ENCODE data around the gene AHI1.
"Not testable (repeated sequence)": the region's sequence is repeated elsewhere in the genome, so short reads cannot be mapped to it uniquely, and the experiment has no call there.

Gene AHI1

GRCh38 chr6:135505648-135506047 is 8.1 kb upstream of the AHI1 start:
- DNase-seq (ENCODE audit: low read depth in 2 of 2), result no peak

GRCh38 chr6:135505222-135505621 is 7.7 kb upstream of the AHI1 start:
- no peak for DNase-seq (ENCODE audit: low read depth in 2 of 2)

- no peak for DNase-seq (ENCODE audit: low read depth in 2 of 2)
These were observed 7.2 kb upstream of the AHI1 start for GRCh38 chr6:135504734-135505133.

GRCh38 chr6:135503703-135504475 is 6.3 kb upstream of the AHI1 start:
- no peak for DNase-seq (ENCODE audit: low read depth in 2 of 2)

GRCh38 chr6:135499441-135500340 is 2.2 kb upstream of the AHI1 start:
- no peak for DNase-seq (ENCODE audit: low read depth in 2 of 2)

- DNase-seq (ENCODE audit: low read depth in 2 of 2), result peak; percentile 65 to 69
These were observed 773 bp upstream of the AHI1 start for GRCh38 chr6:135498185-135498841.

GRCh38 chr6:135496800-135497411 is 634 bp downstream of the AHI1 start:
- DNase-seq (ENCODE audit: low read depth in 2 of 2), result no peak

GRCh38 chr6:135493218-135493961 is 4.2 kb downstream of the AHI1 start:
- DNase-seq (ENCODE audit: low read depth in 2 of 2), result no peak

GRCh38 chr6:135490381-135490780 is 7.2 kb downstream of the AHI1 start:
- no peak for DNase-seq (ENCODE audit: low read depth in 2 of 2)

- peak; percentile 48 to 50 for DNase-seq (ENCODE audit: low read depth in 2 of 2)
These were observed 9.5 kb downstream of the AHI1 start for GRCh38 chr6:135488023-135488422.

GRCh38 chr6:135483903-135484302 is 13.6 kb downstream of the AHI1 start:
- not testable (repeated sequence) for DNase-seq (ENCODE audit: low read depth in 2 of 2)

GRCh38 chr6:135481783-135482369 is 15.7 kb downstream of the AHI1 start:
- DNase-seq (ENCODE audit: low read depth in 2 of 2), result no peak

- DNase-seq (ENCODE audit: low read depth in 2 of 2), result no peak
These were observed 17.9 kb downstream of the AHI1 start for GRCh38 chr6:135479601-135480000.

GRCh38 chr6:135478626-135479025 is 18.9 kb downstream of the AHI1 start:
- no peak for DNase-seq (ENCODE audit: low read depth in 2 of 2)

GRCh38 chr6:135475292-135475886 is 22.2 kb downstream of the AHI1 start:
- peak; percentile 82 to 83 for DNase-seq (ENCODE audit: low read depth in 2 of 2)

GRCh38 chr6:135474362-135474761 is 23.2 kb downstream of the AHI1 start:
- no peak for DNase-seq (ENCODE audit: low read depth in 2 of 2)

- DNase-seq (ENCODE audit: low read depth in 2 of 2), result no peak
These were observed 31.6 kb downstream of the AHI1 start for GRCh38 chr6:135465903-135466302.

GRCh38 chr6:135465307-135465706 is 32.2 kb downstream of the AHI1 start:
- DNase-seq (ENCODE audit: low read depth in 2 of 2), result no peak

- no peak for DNase-seq (ENCODE audit: low read depth in 2 of 2)
These were observed 32.9 kb downstream of the AHI1 start for GRCh38 chr6:135464634-135465033.

GRCh38 chr6:135461208-135461607 is 36.3 kb downstream of the AHI1 start:
- DNase-seq (ENCODE audit: low read depth in 2 of 2), result no peak

Data from fibroblast of skin of left quadriceps (primary cell).